ENCODE results near the gene CARTPT. TPM values are rescaled to one million over a fixed set of nuclear protein-coding genes. Genes with fewer than 3 reads are reported as not detected.

Gene CARTPT
- total RNA-seq: not detected in 2 replicates

DNA sequence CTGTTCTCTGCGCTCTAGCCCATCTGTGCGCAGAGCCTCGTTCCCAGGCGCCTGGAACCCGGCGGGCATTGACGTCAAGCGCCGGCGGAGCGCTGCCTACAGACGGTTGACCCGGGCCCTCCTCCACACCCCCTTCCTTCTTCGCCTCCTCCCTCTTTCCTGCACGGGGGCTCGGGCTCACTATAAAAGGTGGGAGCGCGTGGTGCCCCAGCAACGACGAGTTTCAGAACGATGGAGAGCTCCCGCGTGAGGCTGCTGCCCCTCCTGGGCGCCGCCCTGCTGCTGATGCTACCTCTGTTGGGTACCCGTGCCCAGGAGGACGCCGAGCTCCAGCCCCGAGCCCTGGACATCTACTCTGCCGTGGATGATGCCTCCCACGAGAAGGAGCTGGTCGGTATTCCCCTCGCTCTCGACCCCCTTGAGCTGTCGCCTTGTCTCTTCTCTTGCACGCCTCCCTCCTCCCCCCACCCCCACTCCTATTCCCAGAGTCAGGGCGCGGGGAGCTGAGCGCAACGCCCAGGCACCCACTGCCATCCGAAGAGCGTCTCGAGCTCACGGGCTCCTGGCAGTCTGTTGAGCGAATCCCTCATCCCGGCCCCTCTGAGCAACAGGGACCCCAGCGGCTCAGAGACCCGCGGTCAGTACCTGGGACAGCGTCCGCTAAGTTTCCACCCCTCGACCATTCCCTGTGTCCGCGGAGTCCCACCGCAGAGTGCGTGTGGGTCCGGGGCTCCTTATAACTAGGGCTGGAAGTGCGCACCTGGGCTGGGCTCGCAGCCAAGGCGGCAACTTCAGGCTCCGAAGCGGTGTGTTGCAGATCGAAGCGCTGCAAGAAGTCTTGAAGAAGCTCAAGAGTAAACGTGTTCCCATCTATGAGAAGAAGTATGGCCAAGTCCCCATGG is at the start of gene CARTPT:
TSS of gene CARTPT (plus strand) at position 213 of the 902 bp plus-strand sequence. CDS start at position 232, 19 bp downstream.

Other genes with a start within 250 kb of the CARTPT start
- gene MCCC2, start 131.9 kb upstream of the CARTPT start, total RNA-seq: 35.1 and 36.3 TPM in 2 replicates

Measured in airway epithelial cell (primary cell).